HG03457 (cell line): Measurements from ENCODE around the gene KRT3.
"Not testable (repeated sequence)": the region's sequence is repeated elsewhere in the genome, so short reads cannot be mapped to it uniquely, and the experiment has no call there.

ENCODE experiments used
- ATAC-seq: cut with Tn5 transposase; IDR thresholded peaks from one replicate; pipeline ENCODE4 v1.9.1; 2021; ENCODE audit warnings: moderate number of reproducible peaks; ENCODE audit not compliant: unreplicated experiment

The KRT3 gene

DNA sequence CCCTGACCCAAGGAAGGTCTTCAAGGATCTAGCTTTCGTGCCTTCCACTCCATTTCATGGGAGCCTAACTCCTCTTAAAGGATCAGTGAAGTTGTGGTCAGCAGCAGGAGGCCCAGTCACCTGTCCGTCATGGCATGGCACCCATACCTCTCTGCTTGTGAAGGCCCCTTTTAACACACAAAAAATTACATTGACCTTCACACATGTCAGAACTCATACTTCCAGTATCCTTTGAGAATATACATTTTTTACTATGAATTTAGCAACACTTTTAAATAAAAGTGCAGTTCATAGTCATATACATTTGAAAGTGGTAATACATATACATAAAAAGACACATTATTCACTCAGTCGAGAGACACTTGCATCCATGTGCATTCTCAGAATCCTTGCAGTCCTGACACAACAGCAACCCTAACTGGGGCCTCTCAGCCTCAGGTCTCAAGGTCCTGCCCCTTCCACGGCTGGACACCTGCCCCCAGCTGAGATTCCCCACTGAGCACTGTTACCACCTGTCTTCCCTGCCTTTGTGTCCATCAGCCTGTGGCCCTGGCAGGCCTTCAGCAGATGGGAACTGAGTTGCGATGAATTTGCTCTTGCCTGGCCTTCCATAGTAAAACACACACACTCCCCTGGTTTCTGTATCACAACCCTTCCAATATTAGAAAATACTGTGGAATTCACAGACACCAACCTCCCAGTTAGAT, 3.7 kb upstream of the KRT3 start:
- no peak for ATAC-seq

DNA sequence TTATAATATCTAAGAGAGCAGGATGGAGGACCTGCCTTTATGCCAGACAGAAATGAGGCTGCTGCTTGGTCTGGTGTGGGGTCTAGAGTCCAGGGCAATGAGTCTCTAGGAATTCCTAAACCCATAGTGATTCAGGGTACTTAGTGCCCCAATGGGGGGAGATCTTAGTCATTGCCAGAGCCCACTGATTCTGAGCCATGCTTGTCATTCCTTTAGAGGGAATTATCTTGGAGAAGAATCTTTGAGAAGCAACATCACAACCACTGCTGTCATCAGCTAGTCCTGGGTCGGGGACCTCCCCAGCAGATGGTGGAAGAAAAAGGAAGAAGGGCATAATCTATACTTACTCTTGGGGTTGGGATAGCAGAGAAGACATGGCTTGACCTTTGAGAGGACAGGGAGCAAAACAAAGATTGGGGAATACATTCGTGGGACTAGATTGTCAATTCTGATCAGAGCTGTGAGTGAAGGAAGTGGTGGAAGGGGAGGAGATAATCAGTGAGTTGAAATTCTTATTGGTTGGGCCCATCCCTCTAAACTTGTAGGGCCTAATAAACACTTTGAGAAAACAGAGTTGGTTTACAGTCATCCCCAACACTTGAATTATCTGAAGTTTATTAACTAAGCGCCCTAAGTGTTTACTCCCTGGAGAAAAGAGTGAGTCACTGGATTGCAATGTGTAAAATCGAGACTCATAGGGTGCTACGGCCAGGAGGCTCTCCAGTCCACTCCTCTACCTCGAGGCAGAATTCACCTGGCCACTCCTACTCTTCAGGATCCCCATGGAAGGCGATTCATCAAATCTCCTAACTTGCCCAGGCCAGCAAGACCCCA, 3.0 kb upstream of the KRT3 start:
- no peak for ATAC-seq

DNA sequence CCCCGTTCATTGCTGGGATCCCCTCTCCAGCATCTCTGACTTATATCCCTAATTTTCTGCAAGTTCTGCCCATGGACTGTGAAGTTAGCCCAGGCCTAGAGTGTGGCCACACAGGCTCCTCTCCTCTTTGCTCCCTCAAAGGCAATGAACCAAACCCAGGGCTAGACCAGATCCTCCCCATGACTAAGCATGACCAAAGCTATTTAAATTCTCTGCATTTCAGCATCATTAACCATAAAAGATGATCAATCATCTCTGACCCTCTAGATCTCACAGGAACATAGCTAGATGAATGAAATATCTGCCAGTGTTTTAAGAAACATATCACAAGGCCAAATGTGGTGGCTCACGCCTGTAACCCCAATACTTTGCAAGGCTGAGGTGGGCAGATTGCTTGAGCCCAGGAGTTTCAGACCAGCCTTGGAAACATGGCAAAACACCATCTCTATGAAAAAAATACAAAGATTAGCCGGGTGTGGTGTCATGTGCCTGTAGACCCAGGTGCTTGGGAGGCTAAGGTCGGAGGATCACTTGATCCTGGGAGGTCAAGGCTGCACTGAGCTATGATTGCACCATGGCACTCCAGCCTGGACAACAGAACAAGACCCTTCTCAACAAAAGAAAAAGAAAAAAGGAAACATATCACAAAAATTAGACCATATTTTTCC, 2.2 kb upstream of the KRT3 start:
- no peak for ATAC-seq

DNA sequence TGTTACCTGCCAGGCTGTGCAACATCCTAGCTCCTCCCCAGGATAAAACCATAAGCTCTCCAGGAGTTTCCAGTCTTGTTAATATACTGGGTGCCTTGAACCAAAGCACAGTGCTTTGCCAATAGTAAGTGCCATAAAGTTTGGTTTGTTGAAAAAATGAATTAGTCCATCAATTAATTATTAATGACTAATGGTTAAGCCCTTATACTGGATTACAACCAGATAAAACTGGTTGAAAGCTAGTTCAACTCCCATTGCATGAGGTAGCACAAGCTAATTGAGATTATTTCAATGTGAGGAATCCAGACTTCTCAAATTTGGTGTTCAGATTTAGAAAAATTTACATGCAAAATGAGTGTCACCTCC, 1.6 kb upstream of the KRT3 start:
- ATAC-seq: no peak

DNA sequence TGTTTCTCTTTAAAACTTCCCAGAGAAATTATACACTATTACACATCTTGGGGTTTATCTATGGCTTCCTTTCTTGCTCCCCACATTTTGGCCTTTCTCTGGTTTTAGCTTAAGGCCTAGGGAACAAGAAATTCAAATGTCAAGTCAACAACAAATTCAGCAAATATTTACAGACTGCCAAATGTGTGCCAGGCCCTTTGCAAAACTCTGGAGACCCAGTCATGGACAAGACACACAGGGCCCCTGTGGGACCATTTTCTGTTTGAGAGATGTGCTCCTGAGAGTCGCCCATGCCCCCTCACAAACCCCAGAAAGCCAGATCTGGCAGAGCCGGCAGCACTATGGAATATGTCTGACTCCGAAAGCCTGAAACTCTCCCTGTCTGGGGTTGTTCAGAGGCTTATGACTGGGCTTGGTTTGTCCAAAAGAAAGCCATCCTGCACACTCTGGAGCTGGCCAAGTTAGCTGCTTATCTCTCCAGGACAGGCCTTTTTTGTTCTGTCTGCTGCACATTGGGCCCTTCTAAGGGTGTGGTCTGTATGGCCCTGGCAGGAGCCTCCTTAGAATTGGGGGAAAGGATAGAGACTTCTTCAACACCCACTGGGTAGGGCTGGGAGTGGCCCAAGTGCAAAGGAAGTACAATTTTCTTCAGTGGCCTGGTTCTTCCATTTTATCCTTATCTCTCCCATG, 1.1 kb upstream of the KRT3 start:
- ATAC-seq: no peak

DNA sequence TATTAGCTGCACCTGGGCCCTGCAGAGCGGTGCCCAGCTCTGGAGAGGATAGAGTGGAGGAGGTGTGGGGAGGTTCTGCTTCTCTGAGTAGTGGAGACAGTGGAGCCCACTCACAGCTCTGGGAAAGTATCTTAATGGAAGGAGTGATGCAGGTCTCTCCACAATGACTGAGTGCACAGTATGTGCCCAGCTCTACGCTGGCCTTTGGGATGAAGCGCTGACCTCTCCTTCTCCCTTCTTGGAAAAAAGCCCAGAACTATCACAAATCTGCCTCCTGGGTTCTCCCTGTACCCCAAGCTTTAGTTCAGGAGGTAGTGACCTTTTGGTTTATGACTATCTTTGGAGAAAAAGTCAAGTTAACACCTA, 495 bp upstream of the KRT3 start:
- no peak for ATAC-seq

DNA sequence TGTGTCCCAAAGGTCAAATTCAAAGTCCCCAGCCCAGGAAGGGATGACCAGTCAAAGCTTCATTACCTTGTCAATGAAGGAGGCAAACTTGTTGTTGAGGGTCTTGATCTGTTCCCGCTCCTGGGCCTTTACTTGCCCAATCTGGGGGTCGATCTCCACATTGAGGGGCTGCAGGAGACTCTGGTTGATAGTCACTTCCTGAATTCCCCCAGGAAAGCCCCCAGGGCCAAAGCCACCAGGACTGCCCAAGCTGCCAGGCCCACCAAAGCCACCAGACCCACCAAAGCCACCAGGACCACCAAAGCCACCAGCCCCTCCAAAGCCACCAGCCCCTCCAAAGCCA, 614 bp downstream of the KRT3 start:
- ATAC-seq: not testable (repeated sequence)

DNA sequence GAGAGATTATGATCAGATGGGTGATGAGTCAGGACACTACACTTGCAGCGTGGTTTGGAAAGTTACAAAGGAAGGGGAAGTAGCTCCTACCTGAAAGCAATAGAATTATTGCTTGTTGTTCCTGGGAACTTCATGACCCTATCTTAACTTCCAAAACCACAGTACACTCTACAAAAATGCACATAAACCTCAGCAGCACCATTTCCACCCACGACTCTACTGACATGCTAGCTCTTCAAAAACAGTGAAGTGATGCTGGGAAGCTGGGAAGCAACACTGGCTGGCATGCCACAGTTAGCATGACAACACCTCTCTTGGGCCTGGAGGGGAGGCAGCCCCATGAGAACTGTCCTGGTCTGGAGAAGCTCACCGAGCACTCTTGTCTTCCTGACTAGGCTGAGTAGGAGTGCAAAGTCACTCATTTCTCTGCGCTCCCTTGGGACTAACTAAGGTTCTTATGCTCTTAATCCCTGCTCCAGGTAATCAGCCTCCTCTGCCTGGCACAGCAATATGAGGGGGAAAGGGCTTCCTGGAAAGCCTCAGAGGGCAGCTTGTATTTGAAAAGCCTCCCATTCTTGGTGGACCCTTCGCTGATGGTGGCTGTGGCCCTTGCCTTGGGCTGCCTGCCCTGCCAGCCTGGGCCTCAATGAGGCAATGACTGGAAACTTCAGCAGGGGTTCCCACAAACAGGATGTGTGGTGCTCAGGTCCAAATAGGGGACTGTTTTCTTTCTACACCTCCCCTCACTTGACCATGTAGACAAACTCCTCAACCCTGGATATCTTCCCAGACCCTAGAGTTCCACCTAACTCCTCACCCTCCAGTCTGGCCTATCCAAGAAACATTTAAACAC, 1.2 kb downstream of the KRT3 start:
- ATAC-seq: no peak

DNA sequence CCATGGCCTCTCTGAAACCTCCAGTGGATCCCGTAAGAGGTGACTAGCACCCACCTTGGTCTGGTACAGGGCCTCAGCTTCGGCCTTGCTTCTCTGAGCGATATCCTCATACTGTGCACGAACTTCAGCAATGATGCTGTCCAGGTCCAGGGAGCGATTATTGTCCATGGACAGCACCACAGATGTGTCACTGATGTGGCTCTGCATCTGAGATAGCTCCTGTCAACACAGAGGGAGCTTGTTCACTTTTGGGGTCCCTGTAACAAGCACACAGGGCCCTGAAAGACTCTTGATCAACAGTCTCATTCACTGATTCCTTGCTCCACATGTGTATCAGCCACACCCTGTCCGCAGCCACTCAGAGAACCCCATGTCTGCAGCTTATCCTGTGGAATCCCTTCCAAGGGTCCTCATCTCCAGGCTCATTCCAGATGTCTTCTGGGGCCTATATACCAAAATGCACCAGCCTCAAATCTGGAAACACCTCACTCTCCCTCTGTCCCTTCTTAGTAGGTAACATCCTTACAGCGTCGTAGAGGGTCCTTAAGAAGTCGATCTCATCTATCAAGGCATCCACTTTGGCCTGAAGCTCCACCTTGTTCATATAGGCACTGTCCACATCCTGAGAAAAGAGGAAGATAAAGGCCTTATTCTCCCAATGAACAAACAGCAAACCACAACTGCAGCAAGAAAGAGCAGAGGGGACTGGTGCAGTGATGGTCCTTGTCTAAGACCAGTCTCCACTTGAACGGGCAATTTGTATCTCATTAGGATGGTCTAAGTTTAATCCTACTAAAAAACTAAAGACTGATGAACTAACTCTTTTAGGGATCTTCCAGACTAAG, 3.5 kb downstream of the KRT3 start:
- no peak for ATAC-seq

DNA sequence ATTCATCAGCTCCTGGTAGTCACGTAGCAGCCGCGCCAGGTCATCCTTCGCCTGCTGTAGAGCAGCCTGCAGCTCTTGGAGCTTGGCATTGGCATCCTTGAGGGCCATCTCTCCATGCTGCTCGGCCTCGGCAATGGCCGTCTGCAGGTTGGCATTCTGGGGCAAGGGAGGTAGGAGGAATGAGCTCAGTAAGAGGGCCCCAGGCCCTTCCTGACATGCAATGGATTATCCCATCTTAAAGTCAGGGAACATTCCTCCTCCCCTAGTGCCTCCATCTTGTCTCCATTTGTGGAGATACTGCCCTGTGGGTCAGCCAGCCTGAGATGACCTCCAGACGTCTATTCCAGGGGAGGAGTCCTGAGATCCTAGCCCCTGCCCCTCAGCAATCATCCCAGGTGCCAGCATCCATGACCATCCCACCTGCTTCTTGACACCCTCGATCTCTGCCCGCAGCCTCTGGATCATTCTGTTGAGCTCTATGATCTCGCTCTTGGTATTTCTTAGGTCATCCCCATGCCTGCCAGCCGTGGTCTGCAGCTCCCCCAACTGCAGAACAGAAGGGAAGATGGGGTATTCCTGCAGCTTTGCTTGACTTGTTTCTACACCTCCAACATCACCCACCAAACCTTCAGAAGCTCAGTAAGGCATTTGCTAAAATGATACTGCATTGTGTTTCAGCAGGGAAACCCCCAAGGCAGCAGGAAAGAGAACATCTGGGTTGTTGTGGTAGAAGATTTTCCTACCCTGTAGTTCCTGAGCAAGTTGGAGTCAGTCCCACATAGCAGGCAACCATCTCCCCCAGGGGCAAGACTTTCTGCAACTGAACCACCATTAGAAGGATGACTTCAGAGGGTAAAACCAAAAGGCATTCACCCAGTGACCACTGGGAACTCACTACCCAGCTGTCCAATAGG, 4.4 kb downstream of the KRT3 start:
- no peak for ATAC-seq

DNA sequence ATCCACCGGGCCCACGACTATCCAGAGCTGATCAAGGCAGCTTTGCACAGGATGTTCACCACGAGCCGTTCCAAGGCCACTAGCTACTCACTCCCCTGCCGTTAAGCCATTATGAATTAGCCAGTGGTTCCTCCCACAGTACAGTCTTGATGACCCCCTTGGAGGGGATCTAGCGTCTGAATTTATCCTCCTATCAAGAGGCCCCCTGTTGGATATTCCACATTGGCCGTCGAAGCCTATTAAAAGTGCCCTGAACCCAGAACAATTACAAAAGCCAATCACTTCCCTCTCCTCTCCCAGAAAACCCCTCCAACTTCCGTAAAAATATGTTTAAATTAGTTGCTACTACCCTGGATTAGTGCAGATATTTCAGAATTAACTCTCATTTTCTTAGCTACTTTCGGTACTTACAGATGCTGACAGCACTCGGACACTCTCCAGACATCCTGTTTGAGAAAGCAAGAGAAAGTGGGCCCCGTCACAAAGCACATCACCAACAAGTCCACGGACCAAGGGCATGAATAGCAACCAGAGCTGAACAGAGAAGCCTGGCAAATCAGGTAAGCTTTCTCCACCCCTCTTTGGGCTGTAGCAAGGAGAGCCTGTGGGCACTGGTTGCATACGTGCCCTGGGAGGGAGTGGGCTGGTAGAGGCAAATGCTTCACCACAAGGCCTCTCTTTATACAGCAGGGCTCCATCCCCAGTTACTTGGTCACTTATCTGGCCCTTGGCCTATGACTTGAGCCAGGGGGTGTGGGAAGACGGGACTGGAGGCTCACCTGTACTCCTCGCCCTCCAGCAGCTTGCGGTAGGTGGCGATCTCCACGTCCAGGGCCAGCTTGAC, 5.3 kb downstream of the KRT3 start:
- ATAC-seq: no peak

DNA sequence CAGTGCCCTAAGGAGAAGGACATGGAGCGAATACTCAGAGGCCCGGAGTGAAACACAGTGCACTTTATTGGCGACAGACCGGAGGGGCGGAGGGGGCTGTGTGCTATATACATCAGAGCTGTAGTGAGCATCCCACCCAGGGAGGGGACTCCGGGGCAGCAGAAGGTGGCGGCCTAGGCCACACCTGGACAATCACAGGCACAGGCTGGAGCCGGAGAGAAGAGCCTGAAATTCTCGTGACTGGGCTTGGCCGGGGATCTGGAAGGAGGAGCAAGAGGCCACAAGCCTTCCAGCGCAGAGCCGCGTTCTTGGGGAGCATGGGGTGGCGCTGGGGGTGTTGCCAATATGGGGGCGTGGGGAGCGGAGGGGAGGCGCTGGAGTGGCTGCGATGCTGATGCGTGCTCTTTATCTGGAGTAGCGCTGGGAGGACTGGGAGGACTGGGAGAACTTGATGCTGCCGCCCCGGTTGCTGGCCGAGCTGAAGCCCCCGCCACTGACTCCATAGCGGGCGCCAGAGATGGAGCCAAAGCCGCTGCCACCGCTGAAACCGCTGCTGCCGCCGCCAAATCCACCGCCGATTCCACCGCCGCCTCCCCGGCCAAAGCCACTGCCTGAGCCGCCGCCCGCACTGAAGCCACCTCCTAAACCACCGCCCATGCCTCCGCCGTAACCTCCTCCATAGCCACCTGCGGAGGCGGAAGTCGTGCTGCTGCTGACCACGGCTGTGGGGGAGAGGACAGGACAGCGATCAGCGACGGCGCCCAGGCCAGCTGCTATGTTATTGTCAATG, 6.1 kb downstream of the KRT3 start:
- no peak for ATAC-seq

DNA sequence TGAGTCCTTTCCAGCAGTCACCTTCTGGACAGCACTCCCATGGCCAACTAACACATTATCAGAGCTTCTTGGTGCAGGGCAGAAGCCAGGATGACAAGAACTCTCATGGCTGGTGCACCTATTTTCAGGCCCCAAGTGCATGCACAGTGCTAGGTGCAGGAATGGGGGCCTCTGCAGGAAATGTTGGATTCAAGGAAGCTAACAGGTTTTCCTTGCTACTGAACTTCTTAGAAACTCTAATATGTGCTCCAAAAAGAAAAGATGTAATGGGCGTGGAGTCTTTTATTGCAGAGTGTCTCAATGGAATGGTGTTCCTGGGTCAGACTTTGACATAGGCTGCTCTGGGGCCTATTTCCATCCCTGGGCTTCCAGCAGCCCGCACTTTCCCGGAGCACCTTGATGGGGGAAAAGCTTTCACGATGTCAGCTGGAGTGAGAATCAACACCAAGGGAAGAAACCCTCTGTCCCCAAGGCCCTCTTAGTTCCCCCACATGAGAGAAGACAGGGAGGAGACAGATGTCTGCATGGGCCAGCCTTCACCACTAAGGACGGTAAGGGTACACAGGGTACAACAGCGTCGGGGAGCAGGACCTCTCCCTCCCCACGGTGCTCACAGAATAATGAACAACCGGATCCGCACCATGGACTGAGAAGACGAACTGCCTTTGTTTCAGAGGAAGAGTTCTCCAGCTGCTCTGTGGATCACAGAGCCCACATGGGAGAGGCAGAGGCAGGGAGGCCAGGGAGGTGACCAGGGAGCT, 6.9 kb downstream of the KRT3 start:
- no peak for ATAC-seq

DNA sequence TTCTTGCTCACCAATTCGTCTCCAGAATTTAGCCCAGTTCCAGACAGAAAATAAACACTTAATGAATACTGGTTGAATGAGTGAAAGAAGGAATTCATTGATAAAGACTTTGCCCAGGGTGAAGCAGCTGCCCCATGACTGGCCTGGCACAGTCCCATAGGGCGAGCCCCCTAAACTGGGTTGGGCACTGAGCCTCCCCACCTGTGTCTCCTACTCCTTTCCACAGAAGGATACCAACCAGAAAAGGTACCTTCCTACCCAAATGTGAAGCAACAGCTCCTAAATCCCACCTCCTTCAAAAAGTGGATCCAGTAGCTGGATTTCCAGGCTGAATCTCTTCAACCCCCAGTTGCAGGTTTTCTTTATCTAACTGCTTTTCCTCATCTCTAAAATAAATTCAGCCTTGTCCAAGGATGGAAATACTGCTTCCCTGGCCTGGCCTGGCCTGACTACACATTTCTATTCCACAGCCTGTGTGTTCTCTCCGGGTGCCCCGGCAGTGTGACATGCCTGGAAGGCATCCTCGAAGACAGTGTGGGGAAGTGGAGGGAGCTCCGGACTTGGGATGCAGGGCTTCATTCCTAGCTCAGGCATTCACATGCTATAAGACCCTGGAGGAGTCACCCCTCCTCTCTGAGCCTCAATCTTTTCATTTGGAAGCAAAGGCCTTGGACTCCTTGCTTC, 7.6 kb downstream of the KRT3 start:
- no peak for ATAC-seq

DNA sequence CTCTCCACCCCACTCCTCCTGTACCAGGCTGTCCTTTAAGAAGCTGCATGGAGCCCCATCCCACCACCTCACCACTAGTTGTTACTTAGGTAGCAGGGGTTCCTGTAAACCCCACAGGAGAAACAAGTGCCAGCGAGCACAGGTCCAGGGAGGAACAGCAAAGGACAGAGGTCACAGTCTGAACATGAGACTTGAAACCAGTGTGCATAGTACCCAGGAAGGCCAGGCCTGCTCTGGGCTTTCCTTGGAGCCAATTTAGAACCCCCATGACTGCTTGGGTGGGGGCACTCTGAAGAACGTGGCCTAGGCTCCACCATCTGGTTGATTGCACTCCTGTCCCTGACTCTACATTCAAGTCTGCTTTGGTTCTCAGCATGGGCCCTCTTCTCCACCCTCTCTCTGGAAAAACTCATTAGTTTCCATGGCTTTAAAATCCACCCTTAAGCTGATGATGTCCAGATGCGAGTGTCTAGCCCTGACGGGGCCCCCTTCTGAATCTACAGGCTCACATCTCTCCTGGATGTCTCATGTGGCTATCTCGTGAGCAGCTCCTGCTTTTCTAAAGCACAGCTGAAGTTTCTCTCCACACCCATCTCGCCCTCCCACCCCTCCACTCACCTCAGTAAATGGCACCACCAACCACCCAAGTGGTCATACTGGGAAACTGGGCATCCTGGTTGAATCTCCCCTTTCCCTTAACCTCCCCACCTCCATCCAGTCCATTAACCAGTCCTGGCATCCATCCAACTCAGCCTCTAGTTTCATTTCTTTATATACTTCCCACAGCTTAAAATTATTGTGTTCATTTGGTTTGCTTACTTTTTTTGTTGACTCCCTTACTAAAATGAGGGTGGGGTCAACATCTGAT, 8.4 kb downstream of the KRT3 start:
- no peak for ATAC-seq
